ENCODE measurements around the gene MVB12B.

- TF ChIP-seq CTCF (IDR thresholded peaks at IDR 0.05 in 4 of 5, conservative IDR thresholded peaks at IDR 0.05 in 1 of 5) (no peak), POLR2A (IDR thresholded peaks at IDR 0.05) (no peak)
These were observed 6.3 kb upstream of the MVB12B start for GRCh38 chr9:126320158-126320922.
